SU-DHL-6 (cell line): ENCODE results near the gene DPH7.

ENCODE experiments used
- CTCF ChIP-seq: fragments of 200-600 bp; sonication (generic); IDR thresholded peaks from one replicate; pipeline ENCODE4 v1.5.1; 2017; ENCODE audit warnings: antibody characterized with exemption, mild to moderate bottlenecking, low read length, moderate library complexity; ENCODE audit not compliant: insufficient read depth, poor library complexity, severe bottlenecking
- EZH2phosphoT487 ChIP-seq: fragments of 200-600 bp; sonication (generic), shearing (Covaris generic); conservative IDR thresholded peaks from 2 replicates; pipeline ENCODE4 v1.6.1; 2018; ENCODE audit warnings: mild to moderate bottlenecking, antibody characterized with exemption, low read length, moderate library complexity, mixed read lengths

- TF ChIP-seq CTCF (no peak), EZH2phosphoT487 (no peak)
Measured at GRCh38 chr9:137580209-137580953, 1.7 kb upstream of the DPH7 start.
